HepG2 (cell line): ENCODE results near the gene LDHAL6B. TPM values are rescaled to one million over a fixed set of nuclear protein-coding genes. Genes with fewer than 3 reads are reported as not detected.

Source experiments
- AHR ChIP-seq: IDR thresholded peaks from 2 replicates; pipeline ENCODE4 v1.6.1; 2018; ENCODE audit warnings: missing genetic modification reagents, missing compliant biosample characterization
- ARID2 ChIP-seq: sonication (generic); formaldehyde crosslinking; IDR thresholded peaks from 2 replicates; pipeline ENCODE4 v1.8.1; 2022; ENCODE audit warnings: mild to moderate bottlenecking, missing genetic modification reagents, borderline replicate concordance
- CBX2 ChIP-seq, 2 experiments: fragments of 200-600 bp in 1 of 2; sonication (generic); formaldehyde crosslinking in 1 of 2; IDR thresholded peaks; 2 replicates each; pipeline versions ENCODE4 v1.7.0 to v1.8.1; 2018 to 2022; ENCODE audit warnings: low read depth in 2 of 2, low read length in 1 of 2, mild to moderate bottlenecking in 1 of 2, missing genetic modification reagents in 1 of 2
- GPN1 ChIP-seq: sonication (generic); formaldehyde crosslinking; IDR thresholded peaks from 2 replicates; pipeline ENCODE4 v1.5.1; 2020; ENCODE audit warnings: missing genetic modification reagents, borderline replicate concordance
- HHEX ChIP-seq: IDR thresholded peaks from 2 replicates; pipeline ENCODE4 v1.6.1; 2016; ENCODE audit warnings: control low read depth
- HNF4G ChIP-seq, 2 experiments: sonication (generic) in 1 of 2; formaldehyde crosslinking in 1 of 2; IDR thresholded peaks; 2 replicates each; pipeline versions ENCODE4 v1.4.0 to v1.6.1; 2011 to 2020; ENCODE audit warnings: borderline replicate concordance in 2 of 2, low read depth in 2 of 2, mild to moderate bottlenecking in 2 of 2, low read length in 1 of 2, missing genetic modification reagents in 1 of 2, moderate library complexity in 1 of 2
- HNRNPH1 ChIP-seq: fragments of 200-400 bp; formaldehyde crosslinking; optimal IDR thresholded peaks from 2 replicates; pipeline ENCODE3; 2017; ENCODE audit warnings: mild to moderate bottlenecking, low read depth, low read length
- IKZF4 ChIP-seq: sonication (generic); formaldehyde crosslinking; IDR thresholded peaks from 2 replicates; pipeline ENCODE4 v1.5.1; 2020; ENCODE audit warnings: borderline replicate concordance, mild to moderate bottlenecking, low read depth, missing genetic modification reagents; ENCODE audit errors: not compliant biosample characterization
- KLF6 ChIP-seq: IDR thresholded peaks from 2 replicates; pipeline ENCODE4 v1.8.0; 2016; ENCODE audit warnings: missing biosample characterization, missing genetic modification reagents
- MIXL1 ChIP-seq: IDR thresholded peaks from 2 replicates; pipeline ENCODE4 v1.6.1; 2016
- NAIF1 ChIP-seq: sonication (generic); formaldehyde crosslinking; IDR thresholded peaks from 2 replicates; pipeline ENCODE4 v1.5.0; 2020; ENCODE audit warnings: mild to moderate bottlenecking, missing genetic modification reagents, borderline replicate concordance
- NFKB2 ChIP-seq: sonication (generic); formaldehyde crosslinking; IDR thresholded peaks from 2 replicates; pipeline ENCODE4 v1.4.0; 2020; ENCODE audit warnings: missing genetic modification reagents, borderline replicate concordance
- NR2F6 ChIP-seq, 2 experiments: IDR thresholded peaks; 2 replicates each; pipeline ENCODE4 v1.6.1; 2016; ENCODE audit warnings: antibody characterized with exemption in 1 of 2, mild to moderate bottlenecking in 1 of 2
- NR3C1 ChIP-seq: sonication (generic); formaldehyde crosslinking; IDR thresholded peaks from 2 replicates; pipeline ENCODE4 v1.4.0; 2020; ENCODE audit warnings: missing genetic modification reagents
- POLR2A ChIP-seq, 2 experiments: IDR thresholded peaks; 2 replicates each; pipeline ENCODE4 v1.6.1; 2011; ENCODE audit warnings: low read depth in 2 of 2, low read length in 2 of 2, mild to moderate bottlenecking in 1 of 2, moderate library complexity in 1 of 2; ENCODE audit not compliant: insufficient read depth in 1 of 2
- SMAD3 ChIP-seq: sonication (generic); formaldehyde crosslinking; IDR thresholded peaks from 2 replicates; pipeline ENCODE4 v1.4.0; 2020; ENCODE audit warnings: missing genetic modification reagents
- U2AF1 ChIP-seq: fragments of 200-400 bp; formaldehyde crosslinking; optimal IDR thresholded peaks from 2 replicates; pipeline ENCODE3; 2017; ENCODE audit warnings: mild to moderate bottlenecking, low read depth, low read length
- ZNF232 ChIP-seq: sonication (generic); formaldehyde crosslinking; IDR thresholded peaks from 2 replicates; pipeline ENCODE4 v1.4.0; 2020; ENCODE audit warnings: missing genetic modification reagents, borderline replicate concordance
- ZNF451 ChIP-seq: sonication (generic); formaldehyde crosslinking; IDR thresholded peaks from 2 replicates; pipeline ENCODE4 v1.5.0; 2020; ENCODE audit warnings: mild to moderate bottlenecking, missing genetic modification reagents
- ZNF674 ChIP-seq: sonication (generic); formaldehyde crosslinking; IDR thresholded peaks from 2 replicates; pipeline ENCODE4 v1.5.0; 2020; ENCODE audit warnings: low read depth, mild to moderate bottlenecking, missing genetic modification reagents
- ZNF7 ChIP-seq: IDR thresholded peaks from 2 replicates; pipeline ENCODE4 v1.6.1; 2016; ENCODE audit warnings: missing biosample characterization, missing genetic modification reagents
- ZNF720 ChIP-seq: sonication (generic); formaldehyde crosslinking; IDR thresholded peaks from 2 replicates; pipeline ENCODE4 v1.4.0; 2020; ENCODE audit warnings: missing genetic modification reagents
- ZNF790 ChIP-seq: sonication (generic); formaldehyde crosslinking; IDR thresholded peaks from 2 replicates; pipeline ENCODE4 v1.8.0; 2022; ENCODE audit warnings: missing genetic modification reagents, mild to moderate bottlenecking, borderline replicate concordance
- polyA plus RNA-seq, 8 experiments: library from polyadenylated mRNA; depleted of rRNA in 3 of 8; stranded (reverse) in 7 of 8; unstranded in 1 of 8; fragments of >200 nt; fragmentation: Illumina TruSeq in 4 of 8; extraction: Trizol in 4 of 8; gene quantifications; 2 replicates each; pipeline versions ENCODE4 v1.2.1 to v1.2.3, GENCODE V29; 2011 to 2016; ENCODE audit warnings: low read depth in 4 of 8, missing spikeins in 1 of 8, mixed read lengths in 1 of 8; ENCODE audit not compliant: insufficient read depth in 1 of 8
- total RNA-seq, 5 experiments: library from RNA; depleted of rRNA; stranded (reverse); fragments of >200 nt; fragmentation: Illumina TruSeq; extraction: Trizol; gene quantifications; 2 replicates each; pipeline ENCODE4 v1.2.3, GENCODE V29; 2016; ENCODE audit warnings: low read depth in 1 of 5
- TF ChIP-seq, protein P1 (sequence below), 2 experiments: sonication (generic) in 1 of 2; formaldehyde crosslinking in 1 of 2; IDR thresholded peaks; 2 replicates each; pipeline versions ENCODE4 v1.4.0 to v1.6.1; 2018 to 2020; ENCODE audit warnings: missing genetic modification reagents in 2 of 2, borderline replicate concordance in 1 of 2, low read depth in 1 of 2, mild to moderate bottlenecking in 1 of 2, missing biosample characterization in 1 of 2
- TF ChIP-seq, protein P2 (sequence below): sonication (generic); formaldehyde crosslinking; IDR thresholded peaks from 2 replicates; pipeline ENCODE4 v1.4.0; 2020; ENCODE audit warnings: missing genetic modification reagents
- TF ChIP-seq, protein P3 (sequence below): sonication (generic); formaldehyde crosslinking; IDR thresholded peaks from 2 replicates; pipeline ENCODE4 v1.5.1; 2020; ENCODE audit warnings: missing genetic modification reagents, mild to moderate bottlenecking, borderline replicate concordance
- TF ChIP-seq, protein P4 (sequence below): IDR thresholded peaks from 2 replicates; pipeline ENCODE4 v1.6.1; 2016; ENCODE audit warnings: low read depth, borderline replicate concordance

LDHAL6B gene
- total and polyA plus RNA-seq, 2 of the 13 experiments (the other 11 are each of a cell fraction or from before 2014, with no cell fraction given), result not detected

DNA sequence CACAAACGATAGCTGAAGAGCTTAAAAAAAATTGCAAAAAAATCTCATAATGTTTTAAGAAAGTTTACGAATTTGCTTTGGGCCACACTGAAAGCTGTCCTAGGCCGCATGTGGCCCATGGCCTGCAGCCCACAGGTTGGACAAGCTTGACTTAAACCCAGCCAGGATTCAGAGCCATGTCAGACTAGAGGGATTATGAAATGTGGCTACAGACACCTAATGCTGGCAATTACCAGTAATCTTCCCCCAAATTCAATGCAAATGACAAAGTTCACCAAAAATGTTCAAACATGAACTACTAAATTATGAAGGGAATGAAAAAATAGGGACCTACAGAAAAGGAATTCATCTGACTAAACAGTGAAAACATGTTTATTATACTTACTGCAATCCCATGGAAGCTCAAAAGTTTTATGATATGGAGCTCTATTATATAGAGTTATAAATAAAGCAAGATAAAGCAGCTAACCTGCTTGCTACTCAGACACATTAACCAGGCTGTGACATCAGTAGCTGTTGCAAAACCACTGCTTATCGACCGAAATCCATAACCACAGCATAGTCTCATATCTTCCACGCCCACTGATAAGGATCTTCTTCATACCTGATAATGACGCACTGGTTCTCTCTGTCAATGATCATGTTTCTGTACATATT, 49.2 kb downstream of the LDHAL6B start (continued):
- TF ChIP-seq, protein P1, sequence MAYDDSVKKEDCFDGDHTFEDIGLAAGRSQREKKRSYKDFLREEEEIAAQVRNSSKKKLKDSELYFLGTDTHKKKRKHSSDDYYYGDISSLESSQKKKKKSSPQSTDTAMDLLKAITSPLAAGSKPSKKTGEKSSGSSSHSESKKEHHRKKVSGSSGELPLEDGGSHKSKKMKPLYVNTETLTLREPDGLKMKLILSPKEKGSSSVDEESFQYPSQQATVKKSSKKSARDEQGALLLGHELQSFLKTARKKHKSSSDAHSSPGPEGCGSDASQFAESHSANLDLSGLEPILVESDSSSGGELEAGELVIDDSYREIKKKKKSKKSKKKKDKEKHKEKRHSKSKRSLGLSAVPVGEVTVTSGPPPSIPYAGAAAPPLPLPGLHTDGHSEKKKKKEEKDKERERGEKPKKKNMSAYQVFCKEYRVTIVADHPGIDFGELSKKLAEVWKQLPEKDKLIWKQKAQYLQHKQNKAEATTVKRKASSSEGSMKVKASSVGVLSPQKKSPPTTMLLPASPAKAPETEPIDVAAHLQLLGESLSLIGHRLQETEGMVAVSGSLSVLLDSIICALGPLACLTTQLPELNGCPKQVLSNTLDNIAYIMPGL (CRISPR knock-in tag; IDR thresholded peaks at IDR 0.05; ENCODE audit: borderline replicate concordance in 1 of 2, low read depth in 1 of 2), result no peak
- TF ChIP-seq IKZF4 (CRISPR knock-in tag), result no peak
- TF ChIP-seq, protein P2, sequence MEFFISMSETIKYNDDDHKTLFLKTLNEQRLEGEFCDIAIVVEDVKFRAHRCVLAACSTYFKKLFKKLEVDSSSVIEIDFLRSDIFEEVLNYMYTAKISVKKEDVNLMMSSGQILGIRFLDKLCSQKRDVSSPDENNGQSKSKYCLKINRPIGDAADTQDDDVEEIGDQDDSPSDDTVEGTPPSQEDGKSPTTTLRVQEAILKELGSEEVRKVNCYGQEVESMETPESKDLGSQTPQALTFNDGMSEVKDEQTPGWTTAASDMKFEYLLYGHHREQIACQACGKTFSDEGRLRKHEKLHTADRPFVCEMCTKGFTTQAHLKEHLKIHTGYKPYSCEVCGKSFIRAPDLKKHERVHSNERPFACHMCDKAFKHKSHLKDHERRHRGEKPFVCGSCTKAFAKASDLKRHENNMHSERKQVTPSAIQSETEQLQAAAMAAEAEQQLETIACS, result no peak
- TF ChIP-seq SMAD3 (CRISPR knock-in tag), result no peak
- TF ChIP-seq ZNF232 (CRISPR knock-in tag), result no peak
- no peak for TF ChIP-seq GPN1 (CRISPR knock-in tag)
- no peak for TF ChIP-seq ARID2 (CRISPR knock-in tag)
- no peak for TF ChIP-seq HHEX (CRISPR knock-in tag)
- TF ChIP-seq NFKB2 (CRISPR knock-in tag), result no peak
- TF ChIP-seq HNRNPH1, result no peak
- peak; percentile 69; the same call in 1 of the 2 replicates for TF ChIP-seq KLF6 (CRISPR knock-in tag)
- no peak for TF ChIP-seq ZNF720 (CRISPR knock-in tag)
- no peak for TF ChIP-seq AHR (CRISPR knock-in tag)
- TF ChIP-seq U2AF1, result no peak
- no peak for TF ChIP-seq NAIF1 (CRISPR knock-in tag)
- TF ChIP-seq ZNF7 (CRISPR knock-in tag), result no peak
- TF ChIP-seq MIXL1 (CRISPR knock-in tag), result peak; percentile 70; the same call in 1 of the 2 replicates
- TF ChIP-seq ZNF674 (CRISPR knock-in tag), result no peak
- no peak for TF ChIP-seq NR2F6 (IDR thresholded peaks at IDR 0.05)
- TF ChIP-seq NR2F6 (CRISPR knock-in tag; IDR thresholded peaks at IDR 0.05), result 0 out of 2 replicates have a peak, but pooled peaks have one; percentile 37
- TF ChIP-seq, protein P3, sequence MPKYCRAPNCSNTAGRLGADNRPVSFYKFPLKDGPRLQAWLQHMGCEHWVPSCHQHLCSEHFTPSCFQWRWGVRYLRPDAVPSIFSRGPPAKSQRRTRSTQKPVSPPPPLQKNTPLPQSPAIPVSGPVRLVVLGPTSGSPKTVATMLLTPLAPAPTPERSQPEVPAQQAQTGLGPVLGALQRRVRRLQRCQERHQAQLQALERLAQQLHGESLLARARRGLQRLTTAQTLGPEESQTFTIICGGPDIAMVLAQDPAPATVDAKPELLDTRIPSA, result no peak
- no peak for TF ChIP-seq NR3C1 (CRISPR knock-in tag)
- TF ChIP-seq, protein P4, sequence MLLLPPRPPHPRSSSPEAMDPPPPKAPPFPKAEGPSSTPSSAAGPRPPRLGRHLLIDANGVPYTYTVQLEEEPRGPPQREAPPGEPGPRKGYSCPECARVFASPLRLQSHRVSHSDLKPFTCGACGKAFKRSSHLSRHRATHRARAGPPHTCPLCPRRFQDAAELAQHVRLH (CRISPR knock-in tag), result no peak
- no peak for TF ChIP-seq CBX2 (IDR thresholded peaks at IDR 0.05; ENCODE audit: low read depth, low read length)
- no peak for TF ChIP-seq CBX2 (CRISPR knock-in tag; IDR thresholded peaks at IDR 0.05; ENCODE audit: low read depth)
- TF ChIP-seq ZNF790, result no peak
- TF ChIP-seq HNF4G (IDR thresholded peaks at IDR 0.05; ENCODE audit: borderline replicate concordance, low read depth, low read length), result peak; percentile 16; the same call in 1 of the 2 replicates
- TF ChIP-seq HNF4G (CRISPR knock-in tag; IDR thresholded peaks at IDR 0.05; ENCODE audit: borderline replicate concordance, low read depth), result no peak
- no peak for TF ChIP-seq POLR2A (IDR thresholded peaks at IDR 0.05; ENCODE audit: insufficient read depth in 1 of 2, low read depth in 2 of 2, low read length in 2 of 2)
- TF ChIP-seq ZNF451 (CRISPR knock-in tag), result no peak
